D341Med (cell line): ENCODE results near the gene IREB2.
"Not testable (repeated sequence)": the region's sequence is repeated elsewhere in the genome, so short reads cannot be mapped to it uniquely, and the experiment has no call there.

Source experiments
- DNase-seq: peaks from one replicate; pipeline ENCODE4 v3.0.0; 2012; ENCODE audit warnings: low spot score

Gene IREB2

GRCh38 chr15:78477295-78477694, 39.3 kb downstream of the IREB2 start:
- DNase-seq, result no peak

GRCh38 chr15:78479650-78480049, 41.6 kb downstream of the IREB2 start:
- no peak for DNase-seq

- DNase-seq, result no peak
Observed at GRCh38 chr15:78481917-78482316, 43.9 kb downstream of the IREB2 start.

GRCh38 chr15:78492872-78493271, 54.9 kb downstream of the IREB2 start:
- DNase-seq, result no peak

- DNase-seq, result no peak
Observed at GRCh38 chr15:78501857-78502256, 63.8 kb downstream of the IREB2 start.

- DNase-seq, result no peak
Observed at GRCh38 chr15:78502641-78503040, 64.6 kb downstream of the IREB2 start.

GRCh38 chr15:78506971-78507830, 69.2 kb downstream of the IREB2 start, which contains the start of gene HYKK:
Gene HYKK, plus strand, starts transcription at chr15:78507577. Its CDS starts 5,512 bp downstream, at chr15:78513089.
- DNase-seq, result peak; percentile 97

- no peak for DNase-seq
Observed at GRCh38 chr15:78507831-78508160, 69.8 kb downstream of the IREB2 start.

GRCh38 chr15:78508272-78508671, 70.3 kb downstream of the IREB2 start:
- DNase-seq, result no peak

- DNase-seq, result no peak
Observed at GRCh38 chr15:78509726-78510312, 71.8 kb downstream of the IREB2 start.

GRCh38 chr15:78520035-78520434, 82.0 kb downstream of the IREB2 start:
- not testable (repeated sequence) for DNase-seq

- DNase-seq, result no peak
Observed at GRCh38 chr15:78524230-78524629, 86.2 kb downstream of the IREB2 start.

- no peak for DNase-seq
Observed at GRCh38 chr15:78527325-78527724, 89.3 kb downstream of the IREB2 start.

- DNase-seq, result no peak
Observed at GRCh38 chr15:78533331-78533730, 95.3 kb downstream of the IREB2 start.

GRCh38 chr15:78536134-78536533, 98.1 kb downstream of the IREB2 start:
- no peak for DNase-seq

- DNase-seq, result no peak
Observed at GRCh38 chr15:78537266-78537905, 99.4 kb downstream of the IREB2 start.

- no peak for DNase-seq
Observed at GRCh38 chr15:78538358-78538757, 100.3 kb downstream of the IREB2 start.

GRCh38 chr15:78539464-78540140, 101.6 kb downstream of the IREB2 start:
- DNase-seq, result not testable (repeated sequence)

- peak; percentile 99 for DNase-seq
Observed at GRCh38 chr15:78540141-78540870, 102.3 kb downstream of the IREB2 start, which contains the start of gene PSMA4. Gene PSMA4, plus strand, starts transcription at chr15:78540444. Its CDS starts 1,484 bp downstream, at chr15:78541928.

GRCh38 chr15:78540871-78541743, 103.1 kb downstream of the IREB2 start:
- DNase-seq, result no peak

- DNase-seq, result no peak
Observed at GRCh38 chr15:78541744-78542034, 103.7 kb downstream of the IREB2 start.
